Forelimb muscle (tissue), 1 donor: Measurements from ENCODE around the gene MASTL. TPM values are rescaled to one million over a fixed set of nuclear protein-coding genes. Genes with fewer than 3 reads are reported as not detected.
"Not testable (repeated sequence)": the region's sequence is repeated elsewhere in the genome, so short reads cannot be mapped to it uniquely, and the experiment has no call there.

Experiments
- DNase-seq: peaks from one replicate; pipeline ENCODE4 v3.0.0-alpha.2; 2013; ENCODE audit warnings: low read depth
- polyA plus RNA-seq: library from polyadenylated mRNA; unstranded; fragments of 120-200 nt; gene quantifications from one replicate; pipeline ENCODE4 v1.2.1, GENCODE V29; 2013; ENCODE audit not compliant: insufficient read length

MASTL gene
- polyA plus RNA-seq = 5.3 TPM

GRCh38 chr10:27155066-27155754 lies at the start of gene MASTL:
MASTL (plus strand) TSS chr10:27155352; CDS start chr10:27155427, 75 bp downstream.
- peak; percentile 72 for DNase-seq

GRCh38 chr10:27108165-27108564 lies 47.0 kb upstream of the MASTL start:
- no peak for DNase-seq

GRCh38 chr10:27134371-27134770 lies 20.8 kb upstream of the MASTL start:
- DNase-seq = no peak

- no peak for DNase-seq
Observed at GRCh38 chr10:27138277-27138676, 16.9 kb upstream of the MASTL start.

- DNase-seq = no peak
Observed at GRCh38 chr10:27143686-27144085, 11.5 kb upstream of the MASTL start.

GRCh38 chr10:27145937-27146336 lies 9.2 kb upstream of the MASTL start:
- DNase-seq = no peak

GRCh38 chr10:27147701-27148100 lies 7.5 kb upstream of the MASTL start:
- no peak for DNase-seq

- no peak for DNase-seq
Observed at GRCh38 chr10:27150261-27150660, 4.9 kb upstream of the MASTL start.

GRCh38 chr10:27152687-27153086 lies 2.5 kb upstream of the MASTL start:
- no peak for DNase-seq

- DNase-seq = no peak
Observed at GRCh38 chr10:27153329-27153728, 1.8 kb upstream of the MASTL start.

- no peak for DNase-seq
Observed at GRCh38 chr10:27153845-27154193, 1.3 kb upstream of the MASTL start.

- not testable (repeated sequence) for DNase-seq
Observed at GRCh38 chr10:27156566-27156965, 1.4 kb downstream of the MASTL start.

GRCh38 chr10:27157150-27157549 lies 2.0 kb downstream of the MASTL start:
- DNase-seq = no peak

- no peak for DNase-seq
Observed at GRCh38 chr10:27158421-27158820, 3.3 kb downstream of the MASTL start.

GRCh38 chr10:27169849-27170248 lies 14.7 kb downstream of the MASTL start:
- DNase-seq = no peak

- no peak for DNase-seq
Observed at GRCh38 chr10:27188259-27188658, 33.1 kb downstream of the MASTL start.

- DNase-seq = no peak
Observed at GRCh38 chr10:27188897-27189296, 33.7 kb downstream of the MASTL start.

- DNase-seq = no peak
Observed at GRCh38 chr10:27190508-27190907, 35.4 kb downstream of the MASTL start.

GRCh38 chr10:27192284-27192683 lies 37.1 kb downstream of the MASTL start:
- no peak for DNase-seq

GRCh38 chr10:27197980-27198620 lies 42.9 kb downstream of the MASTL start:
- no peak for DNase-seq

GRCh38 chr10:27203806-27204205 lies 48.7 kb downstream of the MASTL start:
- DNase-seq = no peak

- DNase-seq = no peak
Observed at GRCh38 chr10:27207350-27207749, 52.2 kb downstream of the MASTL start.

- no peak for DNase-seq
Observed at GRCh38 chr10:27223964-27224363, 68.8 kb downstream of the MASTL start.
